AML-193 (cell line): Measurements from ENCODE around the gene SUFU.
"Not testable (repeated sequence)": the region's sequence is repeated elsewhere in the genome, so short reads cannot be mapped to it uniquely, and the experiment has no call there.

ENCODE experiments used
- DNase-seq, 2 experiments: peaks; one replicate each; lab custom pipeline; 2025; lab: John Stamatoyannopoulos, UW

The SUFU gene

GRCh38 chr10:102503264-102504178, at the start of gene SUFU:
Gene SUFU, plus strand, starts transcription at chr10:102503972. Its CDS starts 181 bp downstream, at chr10:102504153.
- peak; percentile 97 for DNase-seq

- not testable (repeated sequence) for DNase-seq
These were observed 48.9 kb upstream of the SUFU start for GRCh38 chr10:102454662-102455487.

GRCh38 chr10:102455893-102456471, 47.8 kb upstream of the SUFU start:
- no peak for DNase-seq

GRCh38 chr10:102457591-102458150, 46.1 kb upstream of the SUFU start:
- no peak for DNase-seq

GRCh38 chr10:102458656-102459055, 45.1 kb upstream of the SUFU start:
- no peak for DNase-seq

GRCh38 chr10:102460836-102461186, 43.0 kb upstream of the SUFU start:
- DNase-seq, result no peak

GRCh38 chr10:102461187-102462054, 42.4 kb upstream of the SUFU start:
- DNase-seq, result peak; percentile 82 to 85

DNA sequence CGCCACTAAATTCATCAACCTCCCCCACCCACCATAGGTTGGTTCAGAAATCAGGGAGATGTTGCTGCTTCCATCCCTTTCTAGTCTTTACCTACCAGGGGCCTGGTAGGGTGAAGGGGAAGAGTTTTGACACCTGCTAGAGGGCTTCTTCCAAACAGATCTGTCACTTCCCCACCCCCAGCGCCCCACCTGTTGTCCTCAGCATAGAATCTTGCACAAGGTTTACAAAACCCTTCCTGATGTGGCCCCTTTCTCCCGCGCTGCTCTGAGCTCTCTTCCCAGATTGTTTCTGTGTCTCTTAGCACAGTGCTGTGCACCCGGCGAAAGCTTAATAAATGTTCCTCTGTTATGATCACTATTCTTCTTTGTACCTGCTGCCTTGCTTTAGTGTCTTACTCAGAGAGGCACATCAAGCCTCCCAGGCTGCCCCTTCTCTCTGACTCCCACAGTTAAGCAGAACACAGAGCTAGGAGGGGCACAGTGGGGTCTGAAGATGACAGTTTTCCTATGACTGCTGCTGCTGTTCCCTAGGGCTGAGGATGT, 41.2 kb upstream of the SUFU start:
- no peak for DNase-seq

- DNase-seq, result no peak
These were observed 39.8 kb upstream of the SUFU start for GRCh38 chr10:102463983-102464382.

DNA sequence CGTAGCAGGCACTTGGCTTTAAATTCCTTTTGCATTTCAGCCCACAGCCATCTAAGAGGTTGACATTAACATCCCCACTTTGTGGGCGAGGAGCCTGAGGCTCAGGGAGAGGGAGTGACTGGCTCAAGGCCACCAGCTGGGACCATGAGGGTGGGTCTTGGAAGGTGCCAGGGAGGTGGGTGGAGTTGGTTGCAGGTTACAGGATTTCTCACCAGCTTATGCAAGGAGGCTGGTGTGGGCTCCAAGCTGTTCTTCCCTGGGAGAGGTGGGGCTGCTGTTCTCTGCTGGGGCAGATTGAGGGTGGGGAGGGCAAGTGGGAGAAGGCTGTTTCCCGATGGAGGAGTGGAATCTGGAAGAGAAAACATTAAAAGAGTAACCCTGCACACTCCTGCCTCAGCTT, 38.3 kb upstream of the SUFU start:
- DNase-seq, result no peak

DNA sequence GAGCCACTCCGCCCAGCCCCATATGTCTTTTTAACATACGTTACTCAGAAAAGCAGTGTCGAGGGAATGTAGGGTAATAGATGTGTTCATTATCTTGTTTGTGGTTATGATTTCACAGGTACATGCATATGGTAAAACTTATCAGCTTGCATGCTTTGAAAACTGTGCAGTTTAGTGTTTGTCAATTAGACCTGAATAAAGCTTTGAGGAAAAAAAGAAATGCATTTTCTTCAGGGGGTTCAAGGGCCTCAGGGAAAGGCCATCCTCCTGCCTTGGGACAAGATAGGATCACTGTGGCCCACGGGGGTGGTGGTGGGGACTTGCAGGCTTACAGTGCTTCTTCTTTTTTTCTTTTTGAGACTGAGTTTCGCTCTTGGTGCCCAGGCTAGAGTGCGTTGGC, 36.5 kb upstream of the SUFU start:
- no peak for DNase-seq

GRCh38 chr10:102467971-102468438, 35.8 kb upstream of the SUFU start:
- DNase-seq, result peak; percentile 29 to 42

DNA sequence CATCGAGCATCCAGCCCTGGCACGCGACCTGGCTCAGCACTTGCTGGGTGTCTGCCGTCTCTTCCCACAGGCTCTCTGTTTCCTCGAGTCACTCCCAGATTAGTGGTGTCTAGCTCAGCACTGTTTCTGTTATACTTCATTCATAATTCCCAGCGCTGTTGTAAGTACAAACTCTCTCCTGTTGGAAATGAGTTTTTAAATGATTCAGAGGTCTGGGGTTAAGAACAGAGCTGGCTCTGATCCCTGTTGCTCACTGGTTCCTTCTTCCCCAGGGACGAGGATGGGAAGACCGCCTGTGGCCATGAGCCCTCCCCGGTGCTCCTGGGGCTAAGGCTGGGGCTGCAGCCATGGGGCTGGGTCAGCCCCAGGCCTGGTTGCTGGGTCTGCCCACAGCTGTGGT, 35.1 kb upstream of the SUFU start:
- DNase-seq, result no peak

GRCh38 chr10:102470579-102471546, 32.9 kb upstream of the SUFU start:
- DNase-seq, result no peak

DNA sequence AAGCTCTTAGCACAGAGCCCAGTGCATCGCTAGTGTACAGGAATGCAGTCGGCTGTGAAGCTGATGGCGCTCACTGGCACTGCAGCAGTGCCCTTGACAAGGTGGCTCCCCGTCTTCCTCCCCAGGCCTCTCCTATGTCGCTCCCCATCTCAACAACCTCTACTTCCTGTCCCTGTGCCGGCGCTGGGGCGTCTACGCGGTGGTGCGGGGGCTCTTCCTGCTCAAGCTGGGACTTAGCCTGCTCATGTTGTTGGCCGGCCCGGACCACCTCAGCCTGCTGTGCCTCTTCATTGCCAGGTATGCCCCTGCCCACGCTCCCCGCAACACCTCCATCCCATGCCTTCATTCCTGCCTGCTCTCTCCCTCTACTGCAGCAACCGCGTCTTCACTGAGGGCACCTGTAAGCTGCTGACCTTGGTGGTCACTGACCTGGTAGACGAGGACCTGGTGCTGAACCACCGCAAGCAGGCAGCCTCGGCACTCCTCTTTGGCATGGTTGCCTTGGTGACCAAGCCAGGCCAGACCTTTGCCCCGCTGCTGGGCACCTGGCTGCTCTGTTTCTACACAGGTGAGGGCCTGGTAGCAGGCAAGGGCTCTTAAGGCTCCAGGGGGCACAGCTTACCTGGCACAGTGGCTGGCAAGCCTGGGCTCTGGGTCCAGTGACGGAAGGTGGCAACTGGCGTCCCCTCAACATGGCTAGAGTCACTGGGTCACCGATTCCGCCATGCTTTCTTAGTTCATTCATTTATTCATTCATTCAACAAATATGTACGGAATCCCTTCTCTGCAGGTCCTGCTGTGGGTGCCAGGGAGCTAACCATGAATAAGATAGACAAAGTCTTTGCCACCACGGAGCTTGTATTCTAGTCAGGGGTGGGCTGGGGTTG, 30.1 kb upstream of the SUFU start:
- DNase-seq, result no peak

DNA sequence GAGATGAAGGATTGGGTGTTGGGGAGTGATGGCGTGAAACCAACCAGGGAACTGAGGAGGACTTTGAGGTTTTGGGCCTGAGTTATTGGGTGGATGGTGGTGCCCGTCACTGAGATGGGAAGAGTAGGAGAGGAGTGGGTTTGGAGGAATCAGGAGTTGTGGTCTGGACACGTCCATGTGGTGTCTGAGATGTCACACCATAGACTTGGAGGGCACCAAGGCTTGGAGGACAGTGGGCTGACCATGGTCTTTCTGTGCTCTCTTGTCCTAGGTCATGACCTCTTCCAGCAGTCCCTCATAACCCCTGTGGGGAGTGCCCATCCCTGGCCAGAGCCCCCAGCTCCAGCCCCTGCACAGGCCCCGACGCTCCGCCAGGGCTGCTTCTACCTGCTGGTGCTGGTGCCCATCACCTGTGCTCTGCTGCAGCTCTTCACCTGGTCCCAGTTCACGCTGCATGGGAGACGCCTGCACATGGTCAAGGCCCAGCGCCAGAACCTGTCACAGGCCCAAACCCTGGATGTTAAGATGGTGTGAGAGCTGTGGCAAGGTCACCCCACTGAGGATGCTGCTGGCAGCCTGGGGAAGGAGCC, 28.2 kb upstream of the SUFU start:
- no peak for DNase-seq

- DNase-seq, result no peak
These were observed 27.2 kb upstream of the SUFU start for GRCh38 chr10:102476466-102477141.

DNA sequence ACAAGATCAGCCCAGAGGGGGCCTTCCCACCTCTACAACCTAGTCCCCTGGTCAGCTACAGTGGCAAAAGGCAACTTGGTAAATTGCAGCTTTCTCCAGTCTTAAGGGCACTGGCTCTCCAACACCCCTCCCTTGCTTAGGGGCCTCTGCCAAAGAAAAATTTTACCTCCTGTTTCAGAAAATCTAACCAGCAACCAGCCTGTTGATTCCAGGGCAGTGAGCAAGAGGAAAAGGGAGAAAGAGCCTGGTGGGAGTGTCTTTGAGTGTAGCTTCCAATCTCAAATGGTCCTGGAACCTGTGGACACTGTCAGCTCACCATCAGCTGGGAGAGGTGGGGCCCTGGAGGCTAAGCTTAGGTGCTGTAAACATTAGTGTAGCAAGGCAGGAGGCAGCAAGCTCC, 24.1 kb upstream of the SUFU start:
- DNase-seq, result no peak
